Hepatocyte (in vitro differentiated cells): ENCODE measurements around the gene PECR. TPM values are rescaled to one million over a fixed set of nuclear protein-coding genes. Genes with fewer than 3 reads are reported as not detected.
A peak's percentile ranks its signal among the peaks of the same experiment; 100 is the strongest.
"Not testable (repeated sequence)": the region's sequence is repeated elsewhere in the genome, so short reads cannot be mapped to it uniquely, and the experiment has no call there.

Source experiments
- DNase-seq: peaks from one replicate; pipeline ENCODE4 v3.0.0-alpha.2; 2016; ENCODE audit warnings: low spot score
- H2AFZ ChIP-seq: fragments of 200-600 bp; sonication (generic); 2 replicates; pipeline ENCODE4 v1.6.0; 2016; ENCODE audit warnings: antibody characterized with exemption, mild to moderate bottlenecking
- H3K27ac ChIP-seq: fragments of 200-600 bp; sonication (generic); 2 replicates; pipeline ENCODE4 v1.5.1; 2016; ENCODE audit warnings: mild to moderate bottlenecking
- H3K27me3 ChIP-seq: fragments of 200-600 bp; sonication (generic); 2 replicates; pipeline ENCODE4 v1.6.1; 2016
- H3K36me3 ChIP-seq: fragments of 200-600 bp; sonication (generic); replicated peaks from 2 replicates; pipeline ENCODE4 v1.5.1; 2016; ENCODE audit warnings: low read depth; ENCODE audit not compliant: insufficient read depth
- H3K4me1 ChIP-seq: fragments of 200-600 bp; sonication (generic); 2 replicates; pipeline ENCODE4 v1.5.1; 2016; ENCODE audit warnings: mild to moderate bottlenecking, moderate library complexity; ENCODE audit not compliant: insufficient read depth
- H3K4me2 ChIP-seq: fragments of 200-600 bp; sonication (generic); 2 replicates; pipeline ENCODE4 v1.6.0; 2016
- H3K4me3 ChIP-seq: fragments of 200-600 bp; sonication (generic); 2 replicates; pipeline ENCODE4 v1.5.1; 2016; ENCODE audit warnings: mild to moderate bottlenecking
- H3K79me2 ChIP-seq: fragments of 200-600 bp; sonication (generic); 2 replicates; pipeline ENCODE4 v1.6.0; 2017; ENCODE audit warnings: mild to moderate bottlenecking
- H3K9me2 ChIP-seq: fragments of 200-600 bp; sonication (generic); replicated peaks from 2 replicates; pipeline ENCODE4 v1.6.0; 2017; ENCODE audit warnings: mild to moderate bottlenecking; ENCODE audit not compliant: insufficient read depth
- H3K9me3 ChIP-seq: fragments of 200-600 bp; sonication (generic); 2 replicates; pipeline ENCODE4 v1.5.1; 2016; ENCODE audit warnings: low read depth, mild to moderate bottlenecking
- H4K20me1 ChIP-seq: fragments of 200-600 bp; sonication (generic); 2 replicates; pipeline ENCODE4 v1.6.0; 2016; ENCODE audit warnings: mild to moderate bottlenecking; ENCODE audit not compliant: insufficient read depth, poor library complexity, severe bottlenecking
- EZH2 ChIP-seq: fragments of 200-600 bp; sonication (generic); IDR thresholded peaks from 2 replicates; pipeline ENCODE4 v1.6.1; 2016; ENCODE audit warnings: antibody characterized with exemption, mild to moderate bottlenecking, borderline replicate concordance
- EZH2phosphoT487 ChIP-seq: fragments of 200-600 bp; sonication (generic); IDR thresholded peaks from one replicate; pipeline ENCODE4 v1.6.1; 2018; ENCODE audit warnings: antibody characterized with exemption, mild to moderate bottlenecking, low read depth, moderate library complexity; ENCODE audit not compliant: unreplicated experiment, severe bottlenecking
- WGBS: methylation state at CpG from one replicate; pipeline ENCODE4 v1.1.6; 2016; ENCODE audit warnings: low lambda C conversion rate; ENCODE audit errors: missing lambda C conversion rate; 5-methylcytosine and 5-hydroxymethylcytosine counted together
- polyA plus RNA-seq: library from polyadenylated mRNA; unstranded; fragments of >200 nt; fragmentation: Nextera tagmentation; extraction: Ambion mirVana; gene quantifications from 2 replicates; pipeline ENCODE4 v1.2.1, GENCODE V29; 2016
- total RNA-seq: library from RNA; depleted of rRNA; stranded (reverse); fragments of >200 nt; gene quantifications from 2 replicates; pipeline ENCODE4 v1.2.3, GENCODE V29; 2014
- TF ChIP-seq, protein P1 (sequence below): fragments of 200-600 bp; sonication (generic); IDR thresholded peaks from 2 replicates; pipeline ENCODE4 v1.5.1; 2016; ENCODE audit warnings: antibody characterized with exemption, mild to moderate bottlenecking; ENCODE audit not compliant: poor library complexity

Gene PECR
- total and polyA plus RNA-seq, 2 experiments from 2014 or later: 17.4 to 32.4 TPM

GRCh38 chr2:216081012-216081411, 597 bp downstream of the PECR start:
- no peaks in the 10 kb centered on the region for H4K20me1 ChIP-seq
- H3K9me2 ChIP-seq: no peaks in the 10 kb centered on the region
- TF ChIP-seq EZH2 (no peak), EZH2phosphoT487 (no peak)
- TF ChIP-seq, protein P1, sequence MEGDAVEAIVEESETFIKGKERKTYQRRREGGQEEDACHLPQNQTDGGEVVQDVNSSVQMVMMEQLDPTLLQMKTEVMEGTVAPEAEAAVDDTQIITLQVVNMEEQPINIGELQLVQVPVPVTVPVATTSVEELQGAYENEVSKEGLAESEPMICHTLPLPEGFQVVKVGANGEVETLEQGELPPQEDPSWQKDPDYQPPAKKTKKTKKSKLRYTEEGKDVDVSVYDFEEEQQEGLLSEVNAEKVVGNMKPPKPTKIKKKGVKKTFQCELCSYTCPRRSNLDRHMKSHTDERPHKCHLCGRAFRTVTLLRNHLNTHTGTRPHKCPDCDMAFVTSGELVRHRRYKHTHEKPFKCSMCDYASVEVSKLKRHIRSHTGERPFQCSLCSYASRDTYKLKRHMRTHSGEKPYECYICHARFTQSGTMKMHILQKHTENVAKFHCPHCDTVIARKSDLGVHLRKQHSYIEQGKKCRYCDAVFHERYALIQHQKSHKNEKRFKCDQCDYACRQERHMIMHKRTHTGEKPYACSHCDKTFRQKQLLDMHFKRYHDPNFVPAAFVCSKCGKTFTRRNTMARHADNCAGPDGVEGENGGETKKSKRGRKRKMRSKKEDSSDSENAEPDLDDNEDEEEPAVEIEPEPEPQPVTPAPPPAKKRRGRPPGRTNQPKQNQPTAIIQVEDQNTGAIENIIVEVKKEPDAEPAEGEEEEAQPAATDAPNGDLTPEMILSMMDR: no peak
- peaks cover 5% of the 10 kb centered on the region for H3K27me3 ChIP-seq
- no peak for DNase-seq
- peak overlapping the region; percentile 95 for H3K4me2 ChIP-seq
- WGBS: 28% methylated on average over 1 of the region's 1 CpG
- no peaks in the 10 kb centered on the region for H3K36me3 ChIP-seq
- no peaks in the 10 kb centered on the region for H3K9me3 ChIP-seq
- H2AFZ ChIP-seq: peak overlapping the region; percentile 96
- peak overlapping the region; percentile 20 for H3K27ac ChIP-seq
- H3K4me1 ChIP-seq: no peaks in the 10 kb centered on the region
- H3K4me3 ChIP-seq: peak overlapping the region; percentile 95
- H3K79me2 ChIP-seq: peaks cover 15% of the 10 kb centered on the region

DNA sequence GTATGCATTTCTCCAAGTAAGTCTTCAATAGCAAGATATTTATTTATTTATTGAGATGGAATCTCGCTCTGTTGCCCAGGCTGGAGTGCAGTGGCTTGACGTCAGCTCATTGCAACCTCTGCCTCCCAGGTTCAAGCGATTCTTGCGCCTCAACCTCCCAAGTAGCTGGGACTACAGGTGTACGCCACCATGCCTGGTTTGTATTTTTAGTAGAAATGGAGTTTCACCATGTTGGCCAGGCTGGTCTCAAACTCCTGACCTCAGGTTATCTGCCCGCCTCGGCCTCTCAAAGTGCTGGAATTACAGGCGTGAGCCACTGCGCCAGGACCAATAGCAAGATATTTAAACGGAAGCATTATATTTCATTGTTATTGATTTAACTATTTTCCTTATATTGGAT, 1.6 kb downstream of the PECR start:
- not testable (repeated sequence) for H4K20me1 ChIP-seq, H3K9me2 ChIP-seq, H3K27me3 ChIP-seq, H3K4me3 ChIP-seq, H2AFZ ChIP-seq, H3K9me3 ChIP-seq, H3K27ac ChIP-seq, H3K36me3 ChIP-seq, H3K4me1 ChIP-seq, DNase-seq
- WGBS: over 99% methylated on average over 10 of the region's 10 CpGs
- Histone ChIP-seq H3K79me2 (peaks cover 16% of the 10 kb centered on the region), H3K4me2 (peak overlapping the region; percentile 95)

DNA sequence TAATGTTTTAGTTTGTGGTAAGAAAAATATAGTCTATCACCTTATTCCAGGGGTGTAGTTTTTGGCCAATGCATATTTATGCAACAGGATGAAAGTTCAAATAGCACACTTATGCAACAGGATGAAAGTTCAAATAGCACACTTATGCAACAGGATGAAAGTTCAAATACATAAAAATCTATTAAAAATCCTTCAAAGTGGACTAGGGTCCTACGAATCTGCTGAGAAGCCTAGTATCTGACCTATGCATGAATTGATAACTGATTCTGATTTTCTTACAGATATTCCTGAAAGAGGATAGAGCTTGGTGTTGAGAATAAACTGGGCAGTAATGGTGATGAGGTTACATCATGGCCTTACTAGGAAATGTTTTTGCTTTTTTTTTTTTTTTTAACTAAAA, 2.8 kb downstream of the PECR start:
- 61% methylated on average over 1 of the region's 1 CpG for WGBS
- H3K27me3 ChIP-seq: peaks cover 5% of the 10 kb centered on the region
- no peak overlapping the region for H3K27ac ChIP-seq
- no peaks in the 10 kb centered on the region for H3K9me3 ChIP-seq
- no peak overlapping the region for H3K4me3 ChIP-seq
- DNase-seq: no peak
- no peak overlapping the region for H2AFZ ChIP-seq
- no peak overlapping the region for H3K4me2 ChIP-seq
- H3K4me1 ChIP-seq: no peaks in the 10 kb centered on the region
- no peaks in the 10 kb centered on the region for H3K9me2 ChIP-seq
- TF ChIP-seq EZH2phosphoT487 (no peak), EZH2 (no peak)
- TF ChIP-seq, protein P1: no peak
- H3K36me3 ChIP-seq: no peaks in the 10 kb centered on the region
- H3K79me2 ChIP-seq: peaks cover 21% of the 10 kb centered on the region
- no peaks in the 10 kb centered on the region for H4K20me1 ChIP-seq

DNA sequence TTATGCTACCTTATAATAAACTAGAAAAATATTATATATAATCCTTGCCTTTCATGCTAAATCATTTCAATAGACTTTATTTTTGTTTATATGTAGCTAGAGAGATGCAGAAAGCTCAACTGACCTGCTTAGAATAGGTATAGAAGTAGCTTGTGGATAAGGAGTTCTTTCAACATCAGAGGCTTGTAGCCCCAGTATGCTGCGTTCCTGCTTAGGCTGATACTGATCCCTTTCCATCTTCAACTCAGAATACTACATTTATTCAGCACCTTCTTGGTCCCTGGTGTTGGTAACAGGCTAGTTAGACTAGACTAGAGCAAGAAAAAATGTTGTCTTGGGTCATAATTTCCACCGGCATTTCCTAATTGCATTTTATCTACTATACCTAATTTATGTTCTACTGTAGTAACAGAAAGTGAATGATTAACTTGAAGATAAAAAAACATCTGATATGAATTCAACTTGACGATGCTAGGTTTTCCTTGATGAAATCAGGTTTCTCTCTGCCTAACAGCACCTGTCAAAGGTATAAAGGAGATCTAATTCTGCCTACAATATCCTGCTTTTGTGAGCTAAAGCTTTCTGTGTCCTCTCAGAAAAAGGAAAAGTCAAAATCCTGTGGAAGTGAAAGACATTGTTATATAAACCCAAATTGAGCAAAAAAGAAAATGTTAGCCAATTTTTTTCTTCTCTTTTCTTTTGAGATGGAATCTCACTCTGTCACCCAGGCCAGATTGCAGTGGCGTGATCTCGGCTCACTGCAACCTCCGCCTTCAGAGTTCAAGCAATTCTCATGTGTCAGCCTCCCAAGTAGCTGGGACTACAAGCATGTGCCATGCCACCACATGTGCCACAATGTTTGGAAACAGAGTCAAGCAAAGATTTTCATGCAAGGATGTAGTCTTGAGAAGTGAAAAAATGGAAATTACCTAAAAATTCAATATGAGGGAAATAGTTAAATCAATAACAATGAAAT, 5.8 kb downstream of the PECR start:
- DNase-seq: no peak
- H3K4me1 ChIP-seq: no peaks in the 10 kb centered on the region
- peak overlapping the region; percentile 13 for H3K4me2 ChIP-seq
- TF ChIP-seq EZH2phosphoT487 (no peak), EZH2 (no peak)
- TF ChIP-seq, protein P1: no peak
- H3K9me2 ChIP-seq: no peaks in the 10 kb centered on the region
- H3K4me3 ChIP-seq: no peak overlapping the region
- no peaks in the 10 kb centered on the region for H3K9me3 ChIP-seq
- H4K20me1 ChIP-seq: no peaks in the 10 kb centered on the region
- peak overlapping the region; percentile 44 for H3K27ac ChIP-seq
- WGBS: 71% methylated on average over 6 of the region's 6 CpGs
- no peaks in the 10 kb centered on the region for H3K27me3 ChIP-seq
- no peaks in the 10 kb centered on the region for H3K36me3 ChIP-seq
- H3K79me2 ChIP-seq: peaks cover 17% of the 10 kb centered on the region
- H2AFZ ChIP-seq: no peak overlapping the region
